ENCODE data around the gene ZNF644.

DNA sequence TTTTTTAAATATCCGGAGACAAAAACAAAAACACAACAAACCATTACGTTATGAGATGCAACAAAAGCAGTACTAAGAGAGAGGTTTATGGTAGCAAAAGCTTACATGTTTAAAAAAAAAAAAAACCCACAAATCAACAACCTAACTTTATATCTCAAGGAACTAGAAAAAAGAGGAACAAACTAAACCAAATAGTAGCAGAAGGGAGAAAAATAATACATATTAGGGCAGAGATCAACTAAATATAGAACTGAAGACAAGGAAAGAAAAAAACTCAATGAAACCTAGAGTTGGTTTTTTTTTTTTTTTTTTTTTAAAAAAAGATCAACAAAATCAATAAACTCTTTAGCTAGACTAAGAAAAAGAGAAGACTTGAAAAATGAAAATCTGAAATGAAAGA, 34.9 kb downstream of the ZNF644 start:
- TF ChIP-seq, protein P1, sequence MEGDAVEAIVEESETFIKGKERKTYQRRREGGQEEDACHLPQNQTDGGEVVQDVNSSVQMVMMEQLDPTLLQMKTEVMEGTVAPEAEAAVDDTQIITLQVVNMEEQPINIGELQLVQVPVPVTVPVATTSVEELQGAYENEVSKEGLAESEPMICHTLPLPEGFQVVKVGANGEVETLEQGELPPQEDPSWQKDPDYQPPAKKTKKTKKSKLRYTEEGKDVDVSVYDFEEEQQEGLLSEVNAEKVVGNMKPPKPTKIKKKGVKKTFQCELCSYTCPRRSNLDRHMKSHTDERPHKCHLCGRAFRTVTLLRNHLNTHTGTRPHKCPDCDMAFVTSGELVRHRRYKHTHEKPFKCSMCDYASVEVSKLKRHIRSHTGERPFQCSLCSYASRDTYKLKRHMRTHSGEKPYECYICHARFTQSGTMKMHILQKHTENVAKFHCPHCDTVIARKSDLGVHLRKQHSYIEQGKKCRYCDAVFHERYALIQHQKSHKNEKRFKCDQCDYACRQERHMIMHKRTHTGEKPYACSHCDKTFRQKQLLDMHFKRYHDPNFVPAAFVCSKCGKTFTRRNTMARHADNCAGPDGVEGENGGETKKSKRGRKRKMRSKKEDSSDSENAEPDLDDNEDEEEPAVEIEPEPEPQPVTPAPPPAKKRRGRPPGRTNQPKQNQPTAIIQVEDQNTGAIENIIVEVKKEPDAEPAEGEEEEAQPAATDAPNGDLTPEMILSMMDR (IDR thresholded peaks at IDR 0.05) = no peak
- no peak for TF ChIP-seq EP300 (IDR thresholded peaks at IDR 0.05)

Measured in suprapubic skin (tissue), 3 donors.